SK-N-SH (cell line): ENCODE results near the gene DYRK2. TPM values are rescaled to one million over a fixed set of nuclear protein-coding genes. Genes with fewer than 3 reads are reported as not detected.
"Not testable (repeated sequence)": the region's sequence is repeated elsewhere in the genome, so short reads cannot be mapped to it uniquely, and the experiment has no call there.

Source experiments
- CTCF ChIA-PET: fragments of 300-600, 350-600 bp; formaldehyde crosslinking; extraction: SDS; loops from one replicate; lab custom pipeline; 2021; lab: Yijun Ruan, JAX
- POLR2A ChIA-PET: fragments of 350-600 bp; sonication (Branson Sonifier 250); formaldehyde crosslinking; extraction: SDS; loops from one replicate; lab custom pipeline; 2020; ENCODE audit warnings: antibody characterized with exemption, inconsistent platforms; lab: Yijun Ruan, JAX
- DNase-seq: peaks from one replicate; pipeline ENCODE4 v3.0.0; 2012
- H2AFZ ChIP-seq: fragments of 200-600 bp; sonication (generic); 2 replicates; pipeline ENCODE4 v1.8.1; 2016; ENCODE audit warnings: antibody characterized with exemption, mild to moderate bottlenecking, low read depth
- H3F3A ChIP-seq: fragments of 200-600 bp; sonication (generic); replicated peaks from 2 replicates; pipeline ENCODE3; 2016; ENCODE audit warnings: antibody characterized with exemption, mild to moderate bottlenecking; ENCODE audit not compliant: insufficient read depth
- H3K27ac ChIP-seq, 2 experiments: fragments of 200-500 bp in 1 of 2; fragments of 200-600 bp in 1 of 2; sonication (Bioruptor generic) in 1 of 2; sonication (generic), shearing (Covaris generic) in 1 of 2; 2 replicates each; pipeline versions ENCODE4 v1.5.1 to v1.6.1; 2014 to 2016; ENCODE audit warnings: low read depth in 2 of 2, inconsistent platforms in 1 of 2, low read length in 1 of 2, mild to moderate bottlenecking in 1 of 2, mixed read lengths in 1 of 2
- H3K27me3 ChIP-seq: fragments of 200-600 bp; sonication (generic), shearing (Covaris generic); 2 replicates; pipeline ENCODE4 v1.6.1; 2016; ENCODE audit warnings: mixed run types; ENCODE audit not compliant: insufficient read depth
- H3K36me3 ChIP-seq, 2 experiments: fragments of 200-500 bp in 1 of 2; fragments of 200-600 bp in 1 of 2; sonication (Bioruptor generic) in 1 of 2; sonication (generic) in 1 of 2; replicated peaks in 1 of 2; 2 replicates each; pipeline versions ENCODE3 to v1.5.1; 2014 to 2016; ENCODE audit warnings: low read length in 1 of 2, mild to moderate bottlenecking in 1 of 2; ENCODE audit not compliant: insufficient read depth in 2 of 2, control insufficient read depth in 1 of 2
- H3K4me1 ChIP-seq, 2 experiments: fragments of 200-500 bp in 1 of 2; fragments of 200-600 bp in 1 of 2; sonication (Bioruptor generic) in 1 of 2; sonication (generic), shearing (Covaris generic) in 1 of 2; 2 replicates each; pipeline versions ENCODE4 v1.5.1 to v1.6.1; 2014 to 2016; ENCODE audit warnings: low read depth in 1 of 2, low read length in 1 of 2, mixed run types in 1 of 2; ENCODE audit not compliant: insufficient read depth in 2 of 2, control insufficient read depth in 1 of 2
- H3K4me2 ChIP-seq: fragments of 200-600 bp; sonication (generic), shearing (Covaris generic); 2 replicates; pipeline ENCODE4 v1.6.1; 2017; ENCODE audit warnings: mixed run types
- H3K4me3 ChIP-seq, 2 experiments: fragments of 200-500 bp in 1 of 2; fragments of 200-600 bp in 1 of 2; sonication (Bioruptor generic) in 1 of 2; sonication (generic), shearing (Covaris generic) in 1 of 2; 2 replicates each; pipeline versions ENCODE4 v1.5.1 to v1.8.1; 2014 to 2016; ENCODE audit warnings: low read depth in 2 of 2, inconsistent platforms in 1 of 2, low read length in 1 of 2, mild to moderate bottlenecking in 1 of 2, mixed read lengths in 1 of 2, moderate library complexity in 1 of 2
- H3K79me2 ChIP-seq: fragments of 200-600 bp; sonication (generic); 2 replicates; pipeline ENCODE4 v1.8.1; 2017; ENCODE audit warnings: mild to moderate bottlenecking; ENCODE audit not compliant: insufficient read depth
- H3K9ac ChIP-seq: fragments of 200-600 bp; sonication (generic); 2 replicates; pipeline ENCODE4 v1.6.1; 2017; ENCODE audit warnings: mixed run types
- H3K9me2 ChIP-seq: fragments of 200-600 bp; sonication (generic); 2 replicates; pipeline ENCODE4 v1.6.1; 2017; ENCODE audit warnings: mixed run types
- H3K9me3 ChIP-seq: fragments of 200-600 bp; sonication (generic); 2 replicates; pipeline ENCODE4 v1.6.1; 2017; ENCODE audit warnings: mixed run types, mild to moderate bottlenecking, moderate library complexity
- H4K20me1 ChIP-seq: fragments of 200-600 bp; sonication (generic); 2 replicates; pipeline ENCODE4 v1.6.1; 2017; ENCODE audit warnings: mild to moderate bottlenecking, mixed run types; ENCODE audit not compliant: insufficient read depth
- ELF1 ChIP-seq: IDR thresholded peaks from 2 replicates; pipeline ENCODE4 v1.4.0; 2012
- FOXJ3 ChIP-seq: sonication (generic); formaldehyde crosslinking; IDR thresholded peaks from 2 replicates; pipeline ENCODE4 v1.5.1; 2020; ENCODE audit warnings: mild to moderate bottlenecking, missing genetic modification reagents
- MAX ChIP-seq: IDR thresholded peaks from 2 replicates; pipeline ENCODE4 v1.4.0; 2012; ENCODE audit warnings: low read depth
- MXI1 ChIP-seq: IDR thresholded peaks from 2 replicates; pipeline ENCODE4 v1.6.1; 2012; ENCODE audit warnings: mild to moderate bottlenecking, low read depth, low read length, improper control_type of control experiment
- NRF1 ChIP-seq: IDR thresholded peaks from 2 replicates; pipeline ENCODE4 v1.6.1; 2012; ENCODE audit warnings: low read depth, mild to moderate bottlenecking, low read length
- REST ChIP-seq: IDR thresholded peaks from 2 replicates; pipeline ENCODE4 v1.6.1; 2012; ENCODE audit warnings: mild to moderate bottlenecking, low read depth, low read length, moderate library complexity
- RFX5 ChIP-seq: IDR thresholded peaks from 2 replicates; pipeline ENCODE4 v1.6.1; 2012; ENCODE audit warnings: mild to moderate bottlenecking, improper control_type of control experiment, low read length
- USF2 ChIP-seq: fragments of 150-350 bp; IDR thresholded peaks from 2 replicates; pipeline ENCODE4 v1.6.1; 2017; ENCODE audit warnings: antibody characterized with exemption, low read length, low read depth, borderline replicate concordance
- YY1 ChIP-seq: IDR thresholded peaks from 2 replicates; pipeline ENCODE4 v1.4.0; 2012; ENCODE audit warnings: low read depth, mild to moderate bottlenecking
- whole genome bisulfite sequencing: methylation state at CpG from one replicate; pipeline ENCODE4 v1.1.6; 2017; ENCODE audit warnings: low lambda C conversion rate; 5-methylcytosine and 5-hydroxymethylcytosine counted together
- polyA plus RNA-seq, 3 experiments: library from polyadenylated mRNA; depleted of rRNA; stranded (reverse); fragments of >200 nt; gene quantifications; 2 replicates each; pipeline ENCODE4 v1.2.3, GENCODE V29; 2012

Gene DYRK2
- polyA plus RNA-seq, 1 of the 3 experiments (the other 2 are of a cell fraction) = 48.8 TPM

- TF ChIP-seq REST (no peak), ELF1 (no peak), YY1 (no peak), MAX (no peak), NRF1 (no peak), MXI1 (no peak), USF2 (no peak), RFX5 (no peak), FOXJ3 (no peak)
Observed at GRCh38 chr12:67671419-67671818, 22.9 kb downstream of the DYRK2 start (continued).

GRCh38 chr12:67671892-67672291 lies 23.3 kb downstream of the DYRK2 start:
- peaks cover 0 to 24% of the 10 kb centered on the region in 2 experiments for H3K36me3 ChIP-seq
- POLR2A ChIA-PET = no interaction called here
- 97% methylated on average over 3 of the region's 3 CpGs for WGBS

GRCh38 chr12:67672507-67672906 lies 24.0 kb downstream of the DYRK2 start:
- H3K4me3 ChIP-seq, H4K20me1 ChIP-seq, POLR2A ChIA-PET, H3K9me3 ChIP-seq, H2AFZ ChIP-seq, H3K9me2 ChIP-seq, H3K4me2 ChIP-seq, H3K27me3 ChIP-seq, H3K9ac ChIP-seq, DNase-seq: not testable (repeated sequence)
- peak overlapping the region in 1 of 2 experiments; percentile 96; a peak in 2 of 4 replicates for H3K27ac ChIP-seq
- H3K79me2 ChIP-seq = peaks cover 20% of the 10 kb centered on the region
- peaks cover 51% of the 10 kb centered on the region for H3F3A ChIP-seq
- H3K4me1 ChIP-seq = peaks cover 5 to 14% of the 10 kb centered on the region in 2 experiments; a peak in 3 of 4 replicates
- peaks cover 0 to 24% of the 10 kb centered on the region in 2 experiments for H3K36me3 ChIP-seq
- WGBS = 87% methylated on average over 2 of the region's 2 CpGs
- CTCF ChIA-PET = interaction anchor here (0.6 kb wide), 1 partner anchor 262 kb away, joined by 3 read pairs; no protein-coding TSS in a partner anchor

More at GRCh38 chr12:67671892-67672291, 23.3 kb downstream of the DYRK2 start:
- Histone ChIP-seq H3K9ac (peak overlapping the region; percentile 21; the same call in 1 of the 2 replicates), H3K27ac (peak overlapping the region in 1 of 2 experiments; percentile 96; a peak in 2 of 4 replicates), H3F3A (peaks cover 47% of the 10 kb centered on the region), H3K4me3 (no peak overlapping the region), H3K9me2 (no peaks in the 10 kb centered on the region), H3K9me3 (no peaks in the 10 kb centered on the region), H3K79me2 (peaks cover 27% of the 10 kb centered on the region), H3K27me3 (no peaks in the 10 kb centered on the region), H3K4me2 (no peak overlapping the region), H2AFZ (no peak overlapping the region), H4K20me1 (no peaks in the 10 kb centered on the region), H3K4me1 (peaks cover 11 to 18% of the 10 kb centered on the region in 2 experiments)
- CTCF ChIA-PET = interaction anchor here (0.9 kb wide), 1 partner anchor 123 kb away, joined by 4 read pairs; no protein-coding TSS in a partner anchor
- DNase-seq = no peak
- TF ChIP-seq YY1 = peak; percentile 11; the same call in 1 of the 2 replicates
- TF ChIP-seq FOXJ3 = no peak

- 94% methylated on average over 4 of the region's 4 CpGs for WGBS
- H3K27me3 ChIP-seq, H3K9me2 ChIP-seq, H3K9me3 ChIP-seq, CTCF ChIA-PET, H3K4me2 ChIP-seq, H3K27ac ChIP-seq, H2AFZ ChIP-seq, H3K4me3 ChIP-seq, POLR2A ChIA-PET, H4K20me1 ChIP-seq, DNase-seq, H3K9ac ChIP-seq: not testable (repeated sequence)
- H3F3A ChIP-seq = peaks cover 49% of the 10 kb centered on the region
- peaks cover 11% of the 10 kb centered on the region in 2 experiments; a peak in 3 of 4 replicates for H3K4me1 ChIP-seq
- H3K36me3 ChIP-seq = peaks cover 0 to 24% of the 10 kb centered on the region in 2 experiments
- H3K79me2 ChIP-seq = peaks cover 10% of the 10 kb centered on the region; the same call in 1 of the 2 replicates
Observed at GRCh38 chr12:67673509-67673908, 25.0 kb downstream of the DYRK2 start.
